HG02588 (cell line): ENCODE data around the gene CACNA1C.
A peak's percentile ranks its signal among the peaks of the same experiment; 100 is the strongest.

Source experiments
- ATAC-seq: cut with Tn5 transposase; IDR thresholded peaks from one replicate; pipeline ENCODE4 v1.9.1; 2021; ENCODE audit warnings: mild to moderate bottlenecking, moderate library complexity; ENCODE audit not compliant: unreplicated experiment

CACNA1C gene

DNA sequence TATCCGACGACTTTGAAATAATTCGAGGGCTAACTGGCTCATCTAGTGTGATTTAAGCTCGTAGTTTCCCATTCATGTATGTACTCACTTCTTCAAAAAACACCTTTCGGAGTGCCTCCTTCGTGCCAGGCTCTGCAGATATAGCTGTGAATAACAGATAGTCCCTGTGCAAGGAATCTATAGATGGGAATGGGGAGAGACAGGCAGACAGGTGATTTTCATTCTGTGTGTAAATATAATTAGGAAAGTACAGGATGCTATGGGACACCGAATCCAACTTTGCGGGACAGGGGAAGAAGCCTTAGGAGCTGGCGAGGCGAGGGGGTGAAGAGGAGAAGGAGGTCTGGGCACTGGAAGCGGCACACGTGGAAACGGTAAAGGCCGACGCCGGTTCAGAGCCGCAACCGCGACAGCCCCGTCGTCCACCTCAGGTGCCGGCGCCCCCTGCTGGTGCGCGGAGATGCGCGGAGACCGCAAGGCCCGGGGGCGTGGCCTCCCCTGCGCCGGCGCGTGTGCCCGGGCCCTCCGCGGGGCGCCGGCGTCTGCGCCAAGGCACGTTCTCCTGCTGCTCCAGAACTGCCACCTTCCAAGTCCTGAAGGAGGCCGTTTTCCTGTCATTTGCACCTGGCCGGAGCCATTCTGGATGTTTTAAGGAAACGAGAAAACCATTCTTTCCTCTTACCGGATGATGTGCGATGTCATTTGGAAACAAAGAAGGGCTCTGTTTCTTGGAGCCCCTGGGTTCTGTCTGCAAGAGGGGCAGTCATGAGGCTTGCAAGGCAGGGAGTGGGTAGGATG, 18.0 kb upstream of the CACNA1C start:
- ATAC-seq = peak; percentile 83

DNA sequence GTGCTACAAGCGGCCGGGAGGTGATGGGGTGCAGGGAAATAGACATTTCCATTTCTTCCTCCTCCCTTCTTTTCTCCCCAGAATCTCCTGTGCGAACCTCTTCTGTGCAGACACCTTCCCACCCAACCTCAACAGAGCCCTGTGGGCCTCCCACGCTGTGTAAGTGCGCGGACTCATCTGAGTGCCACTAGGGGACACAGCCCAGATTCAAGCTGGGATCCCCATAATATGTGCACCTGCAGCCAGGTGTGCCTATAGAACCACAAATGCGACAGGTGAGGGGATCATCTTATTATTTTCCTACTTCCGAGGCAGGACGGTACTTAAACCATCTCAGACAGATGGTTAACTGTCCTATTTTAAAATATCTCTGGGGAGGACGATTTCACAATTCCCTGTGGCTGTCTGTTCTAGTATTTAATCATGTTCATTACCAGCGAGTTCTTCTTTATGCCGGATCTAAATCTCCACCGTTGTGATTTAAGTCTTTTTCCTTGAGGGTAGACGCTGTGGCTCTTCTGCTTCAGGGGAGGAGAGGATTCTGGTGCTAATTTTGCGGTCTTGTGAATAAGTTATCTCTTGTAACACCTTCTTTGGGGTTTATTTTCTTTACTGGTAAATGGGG, 17.2 kb upstream of the CACNA1C start:
- ATAC-seq = no peak

DNA sequence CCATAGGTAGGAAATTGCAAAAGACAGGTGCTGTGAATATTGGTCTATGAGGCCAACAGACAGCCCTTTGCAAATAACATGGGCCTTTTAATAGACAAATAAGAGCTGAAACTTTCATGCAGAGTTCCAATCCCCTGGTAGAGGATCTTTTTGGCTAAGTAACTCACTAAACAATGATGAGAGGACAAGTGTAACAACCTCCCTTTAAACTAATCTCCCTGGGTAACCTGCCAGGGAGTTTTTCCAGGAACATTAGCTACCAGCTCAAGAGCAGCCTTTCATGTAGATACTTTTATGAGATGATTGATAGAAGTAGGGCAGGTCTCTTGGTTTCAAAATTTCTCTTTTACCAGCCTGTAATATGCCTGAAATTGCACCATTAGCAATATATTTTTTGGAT, 13.8 kb upstream of the CACNA1C start:
- no peak for ATAC-seq

DNA sequence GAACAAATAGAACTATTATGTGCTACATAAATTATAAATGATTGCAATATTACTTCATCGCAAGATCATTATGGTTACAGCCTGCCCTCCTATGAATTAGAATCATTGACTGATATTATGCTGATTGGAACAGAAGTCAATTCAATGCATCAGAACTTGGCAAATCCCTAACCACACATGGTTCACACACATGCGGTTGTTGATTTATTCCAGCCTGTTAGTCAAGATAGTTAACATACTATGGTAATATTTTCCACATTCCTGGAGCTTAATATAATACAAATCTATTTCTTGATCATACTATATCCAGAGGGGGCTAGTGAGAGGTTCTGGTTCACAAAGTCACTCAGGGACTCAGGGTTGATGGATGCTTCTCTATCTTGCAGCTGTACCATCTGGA, 9.7 kb upstream of the CACNA1C start:
- no peak for ATAC-seq

DNA sequence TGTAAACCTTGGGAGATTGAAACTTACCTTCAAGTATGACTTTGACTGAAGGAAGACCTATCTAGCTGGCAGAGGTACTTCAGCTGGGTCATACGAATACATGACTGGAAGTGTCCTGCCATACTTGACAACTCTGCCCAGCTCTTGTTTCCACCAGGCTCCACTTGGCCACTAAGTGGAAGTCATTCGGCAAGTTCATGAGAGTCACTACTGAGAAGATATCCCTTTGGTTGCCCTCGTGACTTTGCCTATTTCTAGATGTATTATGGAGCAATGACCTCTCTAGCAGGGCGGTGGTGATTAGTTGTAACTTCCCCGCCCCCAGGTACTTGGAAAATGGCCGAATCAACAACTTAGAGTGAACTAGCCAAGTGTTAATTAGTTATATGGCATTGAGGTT, 8.6 kb upstream of the CACNA1C start:
- ATAC-seq = no peak

DNA sequence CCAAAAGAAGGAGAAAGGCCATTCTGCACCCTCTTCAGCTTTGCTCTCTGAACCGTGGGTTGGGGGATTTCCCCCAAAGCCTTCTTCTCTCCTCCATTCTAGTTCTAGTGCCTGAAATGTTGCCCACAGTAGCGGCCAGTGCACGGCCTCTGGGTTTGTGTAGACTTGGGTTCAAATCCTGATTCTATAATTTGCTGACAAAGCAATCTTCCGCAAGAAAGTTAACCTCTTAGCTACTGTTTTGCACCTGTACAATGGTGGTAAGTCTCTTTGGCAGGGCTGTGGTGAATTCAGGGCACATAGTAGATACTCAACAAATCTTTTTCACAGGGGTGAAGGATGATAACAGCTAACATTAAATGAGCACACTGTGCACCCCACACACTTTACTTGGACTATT, 5.8 kb upstream of the CACNA1C start:
- no peak for ATAC-seq

DNA sequence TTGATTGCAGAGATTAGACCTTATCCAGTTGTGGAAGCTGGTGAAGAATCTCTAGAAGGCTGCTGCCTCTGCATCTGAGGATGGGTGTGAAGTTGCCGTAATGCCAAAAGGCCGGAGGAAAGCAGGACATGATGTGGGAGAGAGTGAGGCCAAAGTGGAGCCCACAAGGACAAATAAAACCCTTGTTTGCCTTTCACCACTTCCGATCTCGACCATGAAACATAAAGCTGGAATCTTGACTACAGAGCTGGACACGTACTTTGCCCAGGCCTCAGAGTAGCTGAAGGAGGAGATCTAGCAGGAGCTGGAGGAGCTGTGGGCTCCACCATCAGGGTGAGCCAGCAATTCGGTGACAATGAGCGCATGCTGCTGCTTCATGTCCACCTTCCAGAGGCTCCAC, 5.0 kb upstream of the CACNA1C start:
- ATAC-seq = no peak

DNA sequence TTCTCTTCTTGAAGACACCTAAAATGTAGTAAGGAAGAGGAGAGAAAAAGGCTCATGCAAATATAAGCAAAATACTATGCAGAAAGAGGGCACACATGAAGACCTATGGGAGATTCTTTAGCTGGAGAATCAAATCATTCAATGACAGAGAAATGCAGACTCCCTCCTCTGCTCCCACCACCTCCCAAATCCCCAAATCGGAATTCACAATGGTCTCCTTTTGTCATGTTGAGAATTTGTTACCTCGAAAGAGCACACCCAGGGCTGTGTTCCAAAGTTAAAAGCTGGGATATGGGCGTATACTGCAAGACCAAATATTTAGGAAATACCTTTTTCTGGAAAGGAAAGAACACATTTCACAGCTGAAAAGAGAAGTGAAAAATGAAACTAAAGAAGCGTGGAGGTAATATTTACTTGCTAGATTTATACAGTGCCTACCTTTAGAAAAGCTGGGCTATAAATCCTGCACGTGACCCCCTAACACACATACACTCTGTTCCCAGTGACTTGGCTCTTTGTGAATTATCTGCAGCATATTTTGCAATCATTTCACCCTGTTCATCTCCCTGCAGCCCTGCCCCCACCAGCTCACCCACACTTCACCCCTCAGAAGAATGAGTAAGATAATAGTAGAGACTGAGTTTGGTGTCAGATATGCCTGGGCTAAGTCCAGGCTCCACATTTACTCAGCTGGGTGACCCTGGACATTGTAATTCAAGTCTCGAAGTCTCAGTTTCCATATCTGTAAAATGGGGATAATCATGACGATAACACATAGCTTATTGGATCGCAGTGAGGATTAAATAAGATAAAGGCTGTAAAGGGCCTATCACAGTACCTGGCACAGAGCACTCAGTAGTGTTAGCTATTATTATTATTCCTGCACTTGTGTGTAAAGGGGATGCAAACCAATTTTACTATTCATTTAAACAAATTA, 2.9 kb upstream of the CACNA1C start:
- ATAC-seq = no peak

DNA sequence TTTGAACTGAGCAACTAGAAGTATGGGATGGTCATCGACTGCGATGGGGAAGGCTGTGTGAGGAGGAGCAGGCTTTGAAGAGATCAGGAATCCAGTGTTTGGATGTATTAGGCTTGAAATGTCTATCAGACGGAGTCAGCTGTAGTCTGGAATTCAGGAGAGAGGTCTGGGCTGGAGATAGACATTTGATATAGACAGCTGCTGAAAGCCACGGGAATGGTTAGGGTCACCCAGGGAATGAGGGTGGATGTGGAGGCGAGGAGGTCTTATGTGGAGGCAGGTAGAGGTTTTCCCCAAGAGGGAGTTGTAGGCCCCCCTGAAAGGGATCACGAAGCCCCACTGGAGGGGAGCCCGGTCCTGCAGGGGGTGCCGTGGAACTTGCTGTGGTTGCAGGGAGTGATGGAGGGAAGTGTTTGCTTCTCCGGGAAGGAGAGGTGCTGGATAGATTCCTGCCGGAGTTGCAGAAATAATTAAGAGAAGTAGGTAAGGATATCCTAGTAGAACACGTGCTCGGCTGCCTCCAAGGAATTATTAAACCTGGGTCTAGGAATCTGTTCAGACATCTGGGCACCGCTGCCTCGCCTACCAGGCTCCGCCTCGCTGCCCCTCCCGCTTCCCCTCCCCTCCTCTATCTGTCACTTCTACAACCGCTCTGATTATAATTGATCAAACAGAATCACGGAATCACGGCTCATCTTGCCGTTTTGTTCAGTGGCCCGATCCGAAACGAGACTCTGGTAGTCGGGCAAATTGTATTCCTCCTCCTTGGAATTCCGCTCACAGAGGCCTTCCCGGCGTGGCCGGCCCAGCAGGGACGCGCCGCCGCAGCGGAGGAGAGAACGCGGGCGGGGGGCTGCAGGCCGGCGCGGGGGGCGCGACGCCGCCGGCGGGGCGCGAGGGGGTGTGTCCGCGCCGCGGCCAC, 826 bp upstream of the CACNA1C start:
- no peak for ATAC-seq

DNA sequence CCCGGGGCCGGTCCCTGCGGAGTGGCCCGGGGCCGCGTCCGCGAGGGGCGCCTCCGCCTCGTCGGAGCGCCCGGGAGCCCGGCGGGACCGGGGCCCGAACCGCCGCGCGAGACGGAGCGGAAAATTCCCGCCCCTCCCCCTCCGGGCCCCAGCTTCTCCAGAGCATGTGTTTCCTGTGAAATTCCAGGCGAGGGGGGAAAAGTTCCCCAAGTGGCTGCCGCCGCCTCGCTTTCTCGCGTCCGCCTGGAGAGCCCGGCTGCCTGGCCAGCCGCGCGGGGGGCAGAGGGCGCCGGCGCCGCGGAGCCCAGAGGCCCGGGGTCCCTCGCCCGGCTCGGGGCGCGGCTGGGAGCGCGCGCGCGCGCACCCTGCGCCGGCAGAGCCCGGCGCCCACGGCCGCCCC, 904 bp downstream of the CACNA1C start:
- ATAC-seq = no peak

DNA sequence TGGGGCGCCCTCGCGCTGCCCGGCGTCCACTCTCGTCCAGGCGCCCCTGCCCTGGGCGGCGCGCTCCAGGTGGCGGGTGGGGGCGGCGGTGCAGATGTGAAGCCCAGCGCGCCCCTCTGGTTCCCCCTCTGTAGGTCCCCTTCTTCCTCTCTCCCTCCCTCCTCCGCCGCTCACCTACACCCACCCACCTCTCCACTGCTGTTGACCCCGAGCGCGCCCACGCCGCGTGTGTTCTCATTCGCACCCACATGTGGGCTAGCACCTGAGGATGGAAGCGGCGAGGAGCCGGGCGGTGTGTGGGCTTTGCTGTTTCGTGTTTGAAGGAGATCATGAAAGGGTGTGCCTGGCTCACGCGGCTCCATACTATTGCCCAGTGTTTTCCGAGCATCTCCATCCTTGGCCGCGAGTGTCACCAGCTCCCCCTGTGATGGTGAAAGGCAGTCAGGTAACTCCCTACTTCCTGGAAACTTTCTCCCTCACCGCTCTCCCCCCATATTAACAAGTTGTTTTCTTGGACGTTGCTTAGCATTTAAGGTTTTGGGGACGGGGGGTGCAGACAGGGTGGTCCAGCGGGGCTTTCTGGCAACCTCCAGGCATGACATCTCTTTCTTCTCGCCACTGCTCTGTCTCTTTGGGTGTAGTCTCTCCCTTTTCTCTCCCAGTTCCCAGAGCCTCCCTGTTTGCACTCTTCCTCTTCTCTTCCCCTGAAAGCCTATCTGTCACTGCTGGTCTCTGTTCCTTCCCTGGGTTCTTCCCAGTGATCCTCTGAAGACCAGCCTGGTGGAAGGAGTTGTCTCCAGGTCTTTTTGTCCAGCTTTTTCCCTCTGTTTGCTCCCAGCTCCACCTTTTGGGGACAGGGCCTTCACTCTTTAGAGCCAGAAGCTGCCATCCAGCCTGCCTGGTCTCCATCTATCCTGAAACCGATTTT, 1.6 kb downstream of the CACNA1C start:
- no peak for ATAC-seq

DNA sequence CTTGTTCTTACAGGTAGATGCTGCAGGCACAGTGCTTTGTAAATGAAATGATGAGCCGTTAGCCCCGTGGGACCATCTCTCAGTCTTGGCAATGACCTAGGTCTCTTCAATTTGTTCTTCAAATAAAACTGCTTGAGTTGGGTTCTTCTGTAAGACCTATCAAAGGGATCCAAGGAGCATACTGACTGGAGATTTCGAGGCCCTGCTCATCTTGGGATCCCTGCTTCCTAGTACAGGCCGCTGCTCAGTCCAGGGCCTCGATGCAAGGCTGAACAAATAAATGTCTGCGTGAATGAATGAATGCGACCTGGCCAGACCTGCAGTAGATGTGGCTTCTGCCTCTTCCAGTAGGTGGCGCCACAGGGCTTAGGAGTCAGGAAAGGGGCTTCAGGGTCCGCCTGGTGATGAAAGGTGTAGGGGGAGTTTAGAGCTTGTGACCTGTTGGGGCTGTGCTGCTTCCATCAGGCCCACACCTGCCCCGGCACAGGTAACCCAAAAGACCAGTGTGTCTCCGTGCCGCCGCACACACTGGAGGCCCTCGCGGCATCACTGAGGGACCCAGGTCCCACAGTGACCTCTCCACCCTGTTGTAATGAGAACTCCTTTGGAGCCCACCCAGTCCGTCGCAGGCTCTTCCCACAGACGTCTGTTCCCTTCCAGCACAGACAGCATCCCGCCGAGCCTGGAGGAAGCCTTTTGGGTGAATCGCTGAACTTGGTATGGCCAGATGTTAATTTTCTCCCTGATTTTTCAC, 4.4 kb downstream of the CACNA1C start:
- ATAC-seq = no peak

DNA sequence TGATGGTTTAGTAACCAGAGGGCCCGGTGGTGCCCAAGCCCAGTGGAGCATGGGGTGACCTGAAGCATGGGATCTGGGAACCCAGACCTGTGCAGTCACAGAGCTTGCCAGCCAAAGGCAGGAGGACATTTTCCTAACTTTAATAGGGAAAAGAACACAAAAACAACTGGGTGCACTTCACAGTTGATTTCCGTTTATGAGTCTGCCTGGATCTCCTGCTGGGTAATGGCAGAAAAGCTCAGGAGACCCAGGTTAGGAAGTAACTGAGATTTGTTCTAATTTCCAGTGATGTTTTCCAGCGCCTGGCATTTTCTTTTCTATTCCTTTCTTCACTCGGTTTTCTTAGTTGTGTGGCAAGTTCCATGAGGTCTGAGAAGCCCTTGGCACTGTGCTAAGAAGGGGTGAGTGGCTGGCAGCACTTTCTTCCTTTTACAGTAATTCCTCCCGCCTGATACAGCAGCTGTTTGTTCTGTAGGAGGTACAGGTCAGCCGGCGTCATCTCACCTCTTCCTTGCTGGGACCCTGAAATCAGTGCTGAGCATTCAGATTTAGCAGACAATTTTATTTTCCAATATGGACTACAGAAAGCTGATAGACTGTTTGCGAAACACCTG, 5.1 kb downstream of the CACNA1C start:
- no peak for ATAC-seq

DNA sequence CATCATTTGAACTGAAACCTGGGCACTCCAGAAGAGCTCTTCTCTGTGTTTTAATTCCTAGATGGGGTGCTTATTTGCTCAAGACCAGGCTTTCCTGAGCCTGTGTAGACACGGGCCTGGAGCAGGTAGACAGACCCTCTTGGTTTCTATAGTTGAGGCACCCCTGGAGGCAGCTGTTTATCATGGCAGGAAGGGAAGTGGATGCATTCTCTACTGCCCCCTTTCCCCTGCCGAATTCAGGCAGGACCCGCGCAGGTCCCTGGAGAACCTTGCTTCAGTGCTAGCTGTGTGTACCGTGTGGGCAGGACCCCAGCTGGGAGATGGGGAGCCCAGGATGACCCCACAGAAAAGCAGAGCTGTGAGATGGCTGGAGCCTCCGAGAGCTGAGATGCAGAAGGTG, 6.0 kb downstream of the CACNA1C start:
- ATAC-seq = no peak

DNA sequence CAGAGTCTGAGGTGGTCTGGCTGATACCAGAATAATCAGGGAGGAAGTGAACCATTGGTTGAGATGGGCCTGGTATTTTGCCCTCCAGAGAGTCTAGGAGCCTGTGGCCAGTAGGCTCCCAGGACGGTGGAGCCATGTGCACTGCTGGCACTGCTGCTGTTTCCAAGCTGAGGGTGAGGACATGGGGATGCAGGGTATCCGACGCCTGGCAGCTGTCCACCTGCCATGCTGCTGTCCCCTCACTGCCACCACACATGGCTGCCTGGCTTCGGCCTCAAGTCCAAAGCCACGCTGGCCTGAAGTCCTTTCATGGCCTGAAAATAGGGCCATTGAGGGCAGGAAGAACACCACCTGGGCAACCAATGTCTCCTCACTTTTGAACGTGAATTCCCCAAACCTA, 8.6 kb downstream of the CACNA1C start:
- no peak for ATAC-seq

DNA sequence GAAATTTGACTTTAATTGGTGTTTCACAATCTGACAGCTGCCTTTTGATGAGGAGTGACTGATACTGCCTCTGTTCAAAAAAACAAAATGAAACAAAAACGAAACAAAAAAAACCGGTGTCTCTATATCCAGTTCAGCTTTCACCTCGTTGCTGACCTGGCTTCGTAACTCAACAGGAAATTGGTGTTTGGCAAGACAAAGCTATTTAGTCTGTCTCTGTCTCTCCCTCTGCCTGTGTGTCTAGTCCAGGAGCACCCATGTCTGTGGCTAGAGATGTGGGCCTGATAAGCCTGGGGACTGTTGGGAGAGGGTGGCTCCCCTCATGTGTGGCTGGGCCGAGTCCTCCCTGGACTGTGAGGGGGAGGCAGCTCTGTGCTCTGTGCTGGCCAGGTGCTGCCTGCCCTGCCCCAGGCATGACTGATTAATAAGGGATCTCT, 11.3 kb downstream of the CACNA1C start:
- no peak for ATAC-seq

DNA sequence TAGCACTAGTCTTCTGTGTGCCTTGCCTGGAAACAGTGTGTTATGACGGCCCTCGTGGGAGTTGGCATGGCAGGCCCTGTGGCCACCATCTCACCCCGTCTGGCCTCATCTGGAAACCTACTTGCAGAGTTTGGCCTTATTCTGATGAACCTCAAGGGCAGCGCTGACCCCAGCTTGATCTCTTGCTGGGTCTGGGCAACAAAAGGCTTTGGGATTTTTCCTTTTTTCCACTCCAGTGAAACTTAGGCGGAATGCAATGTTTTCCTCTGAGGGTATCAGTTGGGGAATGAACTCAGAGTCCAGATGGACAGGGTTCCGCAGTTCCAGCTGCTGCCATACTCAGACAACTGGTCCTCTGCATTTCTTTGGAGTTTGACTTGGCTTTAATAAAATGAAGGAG, 15.9 kb downstream of the CACNA1C start:
- ATAC-seq = no peak

DNA sequence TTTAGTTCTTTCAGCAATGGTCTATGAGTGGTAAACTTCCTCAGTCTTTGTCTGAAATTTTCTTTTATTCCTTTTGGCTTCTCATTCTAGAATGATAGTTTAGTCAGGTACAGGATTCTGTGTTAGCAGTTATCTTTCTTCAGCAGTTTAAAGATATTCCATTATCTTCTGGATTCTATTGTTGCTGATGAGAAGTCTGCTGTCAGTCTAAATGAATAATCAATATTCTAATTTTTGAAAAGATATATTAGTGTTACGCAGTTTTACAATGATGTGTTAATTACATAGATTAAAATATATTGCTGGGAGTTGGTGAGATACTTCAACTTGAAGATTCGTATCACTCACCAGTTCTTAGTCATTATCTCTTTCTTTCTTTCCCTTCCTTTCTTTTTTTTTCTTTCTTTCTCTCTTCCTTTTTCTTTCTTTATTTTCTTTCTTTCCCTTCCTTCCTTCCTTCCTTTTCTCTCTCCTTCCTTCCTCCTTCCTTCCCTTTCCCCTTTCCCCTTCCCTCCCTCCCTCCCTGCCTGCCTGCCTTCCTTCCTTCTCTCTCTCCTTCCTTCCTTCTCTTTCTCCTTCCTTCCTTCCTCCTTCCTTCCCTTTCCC, 17.8 kb downstream of the CACNA1C start:
- ATAC-seq = no peak
